Measurements from ENCODE around the gene ADAMTS9.

ADAMTS9 gene

GRCh38 chr3:64650715-64651114 lies 37.1 kb downstream of the ADAMTS9 start:
- no peak for DNase-seq

- DNase-seq = no peak
These were observed 37.6 kb downstream of the ADAMTS9 start for GRCh38 chr3:64650096-64650622.

GRCh38 chr3:64648927-64649906 lies 38.6 kb downstream of the ADAMTS9 start:
- DNase-seq = no peak

GRCh38 chr3:64647825-64648224 lies 40.0 kb downstream of the ADAMTS9 start:
- no peak for DNase-seq

GRCh38 chr3:64645243-64645642 lies 42.6 kb downstream of the ADAMTS9 start:
- DNase-seq = no peak

- no peak for DNase-seq
These were observed 43.3 kb downstream of the ADAMTS9 start for GRCh38 chr3:64644483-64644882.

GRCh38 chr3:64642327-64643151 lies 45.3 kb downstream of the ADAMTS9 start:
- no peak for DNase-seq

- DNase-seq = no peak
These were observed 48.8 kb downstream of the ADAMTS9 start for GRCh38 chr3:64638981-64639481.

- DNase-seq = no peak
These were observed 49.3 kb downstream of the ADAMTS9 start for GRCh38 chr3:64638511-64638910.

GRCh38 chr3:64634417-64634816 lies 53.4 kb downstream of the ADAMTS9 start:
- no peak for DNase-seq

- DNase-seq = no peak
These were observed 55.8 kb downstream of the ADAMTS9 start for GRCh38 chr3:64631951-64632350.

GRCh38 chr3:64627471-64628321 lies 60.1 kb downstream of the ADAMTS9 start:
- DNase-seq = no peak

GRCh38 chr3:64627042-64627441 lies 60.8 kb downstream of the ADAMTS9 start:
- DNase-seq = no peak

- DNase-seq = no peak
These were observed 62.4 kb downstream of the ADAMTS9 start for GRCh38 chr3:64625381-64625780.

- no peak for DNase-seq
These were observed 64.7 kb downstream of the ADAMTS9 start for GRCh38 chr3:64623125-64623524.

GRCh38 chr3:64621726-64622395 lies 65.9 kb downstream of the ADAMTS9 start:
- no peak for DNase-seq

GRCh38 chr3:64621275-64621674 lies 66.5 kb downstream of the ADAMTS9 start:
- DNase-seq = no peak

- no peak for DNase-seq
These were observed 67.8 kb downstream of the ADAMTS9 start for GRCh38 chr3:64620020-64620419.

- no peak for DNase-seq
These were observed 68.6 kb downstream of the ADAMTS9 start for GRCh38 chr3:64619216-64619615.

- no peak for DNase-seq
These were observed 70.2 kb downstream of the ADAMTS9 start for GRCh38 chr3:64617610-64618009.

GRCh38 chr3:64616953-64617352 lies 70.8 kb downstream of the ADAMTS9 start:
- no peak for DNase-seq
